Upper lobe of left lung (tissue), 4 donors: ENCODE measurements around the gene AP2A2.

Experiments used
- EP300 ChIP-seq, 4 donors: sonication (generic); formaldehyde crosslinking; IDR thresholded peaks; one replicate each; pipeline ENCODE4 v1.5.1; 2017; ENCODE audit warnings: antibody characterized with exemption in 4 of 4, control low read depth in 2 of 4
- POLR2A ChIP-seq, 4 donors: fragments of 450-650 bp; IDR thresholded peaks; one replicate each; pipeline ENCODE4 v1.5.1; 2016 to 2017; ENCODE audit warnings: antibody characterized with exemption in 4 of 4, mild to moderate bottlenecking in 2 of 4
- POLR2AphosphoS5 ChIP-seq, 2 donors: sonication (generic); formaldehyde crosslinking; IDR thresholded peaks; one replicate each; pipeline ENCODE4 v1.5.1; 2017; ENCODE audit warnings: antibody characterized with exemption in 2 of 2
- TF ChIP-seq, protein P1 (sequence below), 6 experiments: fragments of 450-650 bp in 4 of 6; fragments of 200-600 bp in 2 of 6; sonication (generic) in 2 of 6; IDR thresholded peaks; one replicate each; pipeline ENCODE4 v1.5.1; 2016 to 2019; ENCODE audit warnings: antibody characterized with exemption in 6 of 6

DNA sequence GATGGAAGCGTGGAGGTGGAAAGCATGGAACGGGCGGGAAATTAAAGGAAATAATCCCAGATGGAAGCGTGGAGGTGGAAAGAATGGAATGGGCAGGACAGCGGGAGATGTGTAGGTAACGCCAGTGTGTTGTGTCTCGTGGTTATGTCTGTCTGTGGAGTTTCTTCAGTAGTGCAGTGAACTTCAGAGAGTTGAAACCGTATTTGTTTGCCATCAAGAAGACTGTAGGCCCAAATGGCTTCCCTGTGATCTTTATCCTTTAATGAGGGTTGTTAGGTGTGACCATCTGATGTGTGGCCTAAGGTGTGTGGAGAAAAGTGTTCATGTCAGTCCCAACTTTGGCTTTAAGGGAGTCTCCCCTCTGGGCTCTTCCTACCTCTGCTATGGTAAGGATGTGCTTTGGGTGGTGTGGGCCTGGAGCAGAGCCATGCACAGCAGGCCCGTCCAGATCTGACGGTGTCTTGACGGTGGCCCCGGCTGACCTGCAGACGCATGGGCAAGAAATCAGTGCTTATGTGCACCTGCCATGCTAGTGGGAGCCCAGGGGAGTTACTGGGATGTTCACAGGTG, 39.6 kb downstream of the AP2A2 start:
- TF ChIP-seq, protein P1, sequence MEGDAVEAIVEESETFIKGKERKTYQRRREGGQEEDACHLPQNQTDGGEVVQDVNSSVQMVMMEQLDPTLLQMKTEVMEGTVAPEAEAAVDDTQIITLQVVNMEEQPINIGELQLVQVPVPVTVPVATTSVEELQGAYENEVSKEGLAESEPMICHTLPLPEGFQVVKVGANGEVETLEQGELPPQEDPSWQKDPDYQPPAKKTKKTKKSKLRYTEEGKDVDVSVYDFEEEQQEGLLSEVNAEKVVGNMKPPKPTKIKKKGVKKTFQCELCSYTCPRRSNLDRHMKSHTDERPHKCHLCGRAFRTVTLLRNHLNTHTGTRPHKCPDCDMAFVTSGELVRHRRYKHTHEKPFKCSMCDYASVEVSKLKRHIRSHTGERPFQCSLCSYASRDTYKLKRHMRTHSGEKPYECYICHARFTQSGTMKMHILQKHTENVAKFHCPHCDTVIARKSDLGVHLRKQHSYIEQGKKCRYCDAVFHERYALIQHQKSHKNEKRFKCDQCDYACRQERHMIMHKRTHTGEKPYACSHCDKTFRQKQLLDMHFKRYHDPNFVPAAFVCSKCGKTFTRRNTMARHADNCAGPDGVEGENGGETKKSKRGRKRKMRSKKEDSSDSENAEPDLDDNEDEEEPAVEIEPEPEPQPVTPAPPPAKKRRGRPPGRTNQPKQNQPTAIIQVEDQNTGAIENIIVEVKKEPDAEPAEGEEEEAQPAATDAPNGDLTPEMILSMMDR (IDR thresholded peaks at IDR 0.05): no peak
- no peak for TF ChIP-seq POLR2A (IDR thresholded peaks at IDR 0.05)
- TF ChIP-seq EP300 (IDR thresholded peaks at IDR 0.05): no peak
- TF ChIP-seq POLR2AphosphoS5 (IDR thresholded peaks at IDR 0.05): no peak
